ENCODE measurements around the gene COL4A4. TPM values are rescaled to one million over a fixed set of nuclear protein-coding genes. Genes with fewer than 3 reads are reported as not detected.
"Not testable (repeated sequence)": the region's sequence is repeated elsewhere in the genome, so short reads cannot be mapped to it uniquely, and the experiment has no call there.

The COL4A4 gene
- total and polyA plus RNA-seq, 7 experiments from 2014 or later: 0.08 to 0.39 (median 0.19) TPM; not detected in 3

DNA sequence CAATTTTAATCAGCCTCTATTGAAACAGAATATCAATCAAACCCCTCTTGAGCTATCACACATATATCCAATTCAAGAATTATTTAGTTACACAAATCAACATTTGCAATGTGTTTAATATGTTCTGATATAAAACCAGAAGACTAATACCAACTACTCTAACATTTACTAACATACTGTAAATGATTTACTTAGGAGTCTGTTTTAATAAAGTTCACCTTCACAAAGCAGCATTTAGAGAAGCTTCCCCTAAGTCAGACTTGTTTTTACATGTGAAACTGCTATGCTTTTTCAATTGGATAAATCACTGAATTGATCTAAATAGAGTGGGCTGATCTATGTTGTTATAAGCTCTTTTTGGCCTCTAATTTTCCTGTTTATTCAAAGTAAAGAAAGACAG is 18.8 kb upstream of the COL4A4 start:
- H3K36me3 ChIP-seq (ENCODE audit: control insufficient read depth in 2 of 3, insufficient read depth in 3 of 3, low read length in 3 of 3): no peaks in the 10 kb centered on the region
- H3K27me3 ChIP-seq (ENCODE audit: control insufficient read depth in 2 of 2, insufficient read depth in 2 of 2, low read length in 2 of 2): no peaks in the 10 kb centered on the region
- intact Hi-C loops (cut with micrococcal nuclease): no loop called here
- ChIA-PET POLR2A (no interaction called here), CTCF (no interaction called here)
- ATAC-seq: no peak
- H3K27ac ChIP-seq (ENCODE audit: low read depth, low read length): no peak overlapping the region
- peaks cover 0 to 3% (median 0%) of the 10 kb centered on the region in 11 donors for H3K9me3 Mint-ChIP-seq
- H3K27ac Mint-ChIP-seq: no peak overlapping the region
- H3K36me3 Mint-ChIP-seq: no peaks in the 10 kb centered on the region
- no peaks in the 10 kb centered on the region for H3K4me1 ChIP-seq (ENCODE audit: control insufficient read depth in 2 of 2, insufficient read depth in 2 of 2, low read length in 2 of 2)
- H3K4me3 ChIP-seq (ENCODE audit: low read length): no peak overlapping the region
- no peaks in the 10 kb centered on the region for H3K9me3 ChIP-seq (ENCODE audit: control insufficient read depth in 2 of 3, low read length in 3 of 3)
- DNase-seq: no peak
- no peaks in the 10 kb centered on the region for H3K4me1 Mint-ChIP-seq
- no peak overlapping the region for H3K4me3 Mint-ChIP-seq
- peaks cover 8 to 33% (median 14%) of the 10 kb centered on the region in 5 donors for H3K27me3 Mint-ChIP-seq

DNA sequence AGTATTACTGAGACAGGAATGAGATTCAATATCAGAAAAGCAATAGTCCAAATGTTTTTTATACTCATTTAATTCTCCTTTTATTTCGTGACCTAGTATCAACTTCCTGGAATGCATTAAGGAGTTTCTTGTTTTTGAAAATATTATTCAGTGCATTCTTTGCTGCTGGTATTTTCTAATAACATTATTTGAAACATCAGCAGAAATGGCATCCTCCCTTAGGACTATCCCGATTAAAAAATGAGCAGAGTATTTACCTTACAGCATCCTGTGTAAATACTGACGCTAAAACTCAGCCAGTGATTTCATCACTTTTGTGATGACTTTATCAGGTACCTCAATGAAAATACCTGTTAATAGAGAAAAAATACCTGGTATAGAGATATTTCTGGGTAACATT is 16.8 kb upstream of the COL4A4 start:
- Mint-ChIP-seq H3K4me1 (no peaks in the 10 kb centered on the region), H3K27me3 (peaks cover 0 to 19% (median 2%) of the 10 kb centered on the region in 5 donors), H3K9me3 (peaks cover 0 to under 1% (median 0%) of the 10 kb centered on the region in 11 donors), H3K27ac (no peak overlapping the region), H3K4me3 (no peak overlapping the region), H3K36me3 (no peaks in the 10 kb centered on the region)
- no peaks in the 10 kb centered on the region for H3K4me1 ChIP-seq (ENCODE audit: control insufficient read depth in 2 of 2, insufficient read depth in 2 of 2, low read length in 2 of 2)
- intact Hi-C loops (cut with micrococcal nuclease): no loop called here
- ChIA-PET POLR2A (no interaction called here), CTCF (no interaction called here)
- DNase-seq (no peak), ATAC-seq (no peak)
- no peaks in the 10 kb centered on the region for H3K36me3 ChIP-seq (ENCODE audit: control insufficient read depth in 2 of 3, insufficient read depth in 3 of 3, low read length in 3 of 3)
- H3K4me3 ChIP-seq (ENCODE audit: low read length): no peak overlapping the region
- no peaks in the 10 kb centered on the region for H3K9me3 ChIP-seq (ENCODE audit: control insufficient read depth in 2 of 3, low read length in 3 of 3)
- H3K27me3 ChIP-seq (ENCODE audit: control insufficient read depth in 2 of 2, insufficient read depth in 2 of 2, low read length in 2 of 2): no peaks in the 10 kb centered on the region
- no peak overlapping the region for H3K27ac ChIP-seq (ENCODE audit: low read depth, low read length)

- Mint-ChIP-seq H3K4me3 (no peak overlapping the region), H3K27ac (no peak overlapping the region), H3K9me3 (no peaks in the 10 kb centered on the region), H3K36me3 (no peaks in the 10 kb centered on the region), H3K27me3 (peaks cover 0 to 17% (median 2%) of the 10 kb centered on the region in 5 donors), H3K4me1 (no peaks in the 10 kb centered on the region)
- H3K4me1 ChIP-seq (ENCODE audit: control insufficient read depth in 2 of 2, insufficient read depth in 2 of 2, low read length in 2 of 2): no peaks in the 10 kb centered on the region
- ChIA-PET CTCF (no interaction called here), POLR2A (no interaction called here)
- no peaks in the 10 kb centered on the region for H3K27me3 ChIP-seq (ENCODE audit: control insufficient read depth in 2 of 2, insufficient read depth in 2 of 2, low read length in 2 of 2)
- no peaks in the 10 kb centered on the region for H3K9me3 ChIP-seq (ENCODE audit: control insufficient read depth in 2 of 3, low read length in 3 of 3)
- DNase-seq (no peak), ATAC-seq (no peak)
- intact Hi-C loops (cut with micrococcal nuclease): no loop called here
- H3K4me3 ChIP-seq (ENCODE audit: low read length): no peak overlapping the region
- no peak overlapping the region for H3K27ac ChIP-seq (ENCODE audit: low read depth, low read length)
- H3K36me3 ChIP-seq (ENCODE audit: control insufficient read depth in 2 of 3, insufficient read depth in 3 of 3, low read length in 3 of 3): no peaks in the 10 kb centered on the region
These were observed 16.1 kb upstream of the COL4A4 start for GRCh38 chr2:227179988-227180685.

GRCh38 chr2:227177592-227178336 is 13.8 kb upstream of the COL4A4 start:
- DNase-seq (no peak), ATAC-seq (no peak)
- Histone ChIP-seq H3K4me1 (ENCODE audit: control insufficient read depth in 2 of 2, insufficient read depth in 2 of 2, low read length in 2 of 2) (no peaks in the 10 kb centered on the region), H3K4me3 (ENCODE audit: low read length) (no peak overlapping the region), H3K9me3 (ENCODE audit: control insufficient read depth in 2 of 3, low read length in 3 of 3) (no peaks in the 10 kb centered on the region), H3K27me3 (ENCODE audit: control insufficient read depth in 2 of 2, insufficient read depth in 2 of 2, low read length in 2 of 2) (no peaks in the 10 kb centered on the region), H3K36me3 (ENCODE audit: control insufficient read depth in 2 of 3, insufficient read depth in 3 of 3, low read length in 3 of 3) (no peaks in the 10 kb centered on the region), H3K27ac (ENCODE audit: low read depth, low read length) (no peak overlapping the region)
- intact Hi-C loops (cut with micrococcal nuclease): no loop called here
- Mint-ChIP-seq H3K27ac (no peak overlapping the region), H3K4me1 (no peaks in the 10 kb centered on the region), H3K27me3 (peaks cover 0 to 16% (median 4%) of the 10 kb centered on the region in 5 donors), H3K9me3 (no peaks in the 10 kb centered on the region), H3K4me3 (no peak overlapping the region), H3K36me3 (no peaks in the 10 kb centered on the region)
- CTCF ChIA-PET: no interaction called here
- POLR2A ChIA-PET: no interaction called here

GRCh38 chr2:227171779-227172178 is 7.8 kb upstream of the COL4A4 start:
- peaks cover 0 to 12% (median 4%) of the 10 kb centered on the region in 11 donors for H3K9me3 Mint-ChIP-seq
- CTCF ChIA-PET; H3K4me3 Mint-ChIP-seq; H3K4me1 ChIP-seq (ENCODE audit: control insufficient read depth in 2 of 2, insufficient read depth in 2 of 2, low read length in 2 of 2); H3K4me1 Mint-ChIP-seq; intact Hi-C loops (cut with micrococcal nuclease); H3K9me3 ChIP-seq (ENCODE audit: control insufficient read depth in 2 of 3, low read length in 3 of 3); DNase-seq; H3K36me3 ChIP-seq (ENCODE audit: control insufficient read depth in 2 of 3, insufficient read depth in 3 of 3, low read length in 3 of 3); H3K27me3 ChIP-seq (ENCODE audit: control insufficient read depth in 2 of 2, insufficient read depth in 2 of 2, low read length in 2 of 2); POLR2A ChIA-PET; H3K27ac ChIP-seq (ENCODE audit: low read depth, low read length); ATAC-seq; H3K4me3 ChIP-seq (ENCODE audit: low read length); H3K27ac Mint-ChIP-seq; H3K36me3 Mint-ChIP-seq: not testable (repeated sequence)
- peaks cover 13 to 40% (median 30%) of the 10 kb centered on the region in 5 donors for H3K27me3 Mint-ChIP-seq

DNA sequence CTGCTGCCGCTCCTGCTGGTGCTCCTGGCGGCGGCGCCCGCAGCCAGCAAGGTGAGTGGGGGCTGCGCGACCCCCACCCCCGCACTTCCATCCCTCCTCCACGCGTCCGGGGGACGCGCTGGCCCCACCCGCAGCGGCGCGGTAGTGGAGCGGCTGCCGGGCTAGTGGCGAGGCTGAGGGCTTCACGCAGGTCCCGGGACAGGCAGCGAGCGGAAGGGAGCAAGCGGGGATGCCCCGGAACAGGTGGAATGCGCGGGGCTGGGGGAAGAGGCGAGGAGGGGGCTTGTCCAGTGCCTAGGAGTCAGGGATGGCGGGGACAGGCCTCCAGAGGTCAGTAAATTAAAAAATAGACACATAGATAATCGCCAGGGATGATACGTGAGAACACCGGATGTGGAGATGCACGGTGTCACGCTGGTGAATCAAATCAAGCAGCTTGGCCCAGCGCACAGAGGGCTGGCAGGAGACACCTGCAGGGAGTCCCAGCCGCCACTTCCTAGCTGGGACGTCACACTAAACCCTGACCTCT is 822 bp upstream of the COL4A4 start:
- H3K27me3 ChIP-seq (ENCODE audit: control insufficient read depth in 2 of 2, insufficient read depth in 2 of 2, low read length in 2 of 2): peaks cover 0 to 9% of the 10 kb centered on the region in 2 donors
- peak overlapping the region; percentile 18 to 79 (median 62) for H3K4me3 Mint-ChIP-seq
- H3K27ac Mint-ChIP-seq: no peak overlapping the region
- H3K36me3 Mint-ChIP-seq: peaks cover 0 to 2% (median 0%) of the 10 kb centered on the region in 5 donors
- H3K9me3 Mint-ChIP-seq: peaks cover 0 to 6% (median under 1%) of the 10 kb centered on the region in 11 donors
- intact Hi-C loops (cut with micrococcal nuclease): no loop called here
- H3K4me1 Mint-ChIP-seq: peaks cover 0 to 12% (median 9%) of the 10 kb centered on the region in 7 donors
- no peak overlapping the region for H3K4me3 ChIP-seq (ENCODE audit: low read length)
- ATAC-seq: no peak
- H3K27me3 Mint-ChIP-seq: peaks cover 62 to 73% (median 67%) of the 10 kb centered on the region in 5 donors
- ChIA-PET POLR2A (no interaction called here), CTCF (no interaction called here)
- DNase-seq: peak in 1 of 9 donors; percentile 1
- no peak overlapping the region for H3K27ac ChIP-seq (ENCODE audit: low read depth, low read length)
- no peaks in the 10 kb centered on the region for H3K9me3 ChIP-seq (ENCODE audit: control insufficient read depth in 2 of 3, low read length in 3 of 3)
- H3K4me1 ChIP-seq (ENCODE audit: control insufficient read depth in 2 of 2, insufficient read depth in 2 of 2, low read length in 2 of 2): no peaks in the 10 kb centered on the region
- no peaks in the 10 kb centered on the region for H3K36me3 ChIP-seq (ENCODE audit: control insufficient read depth in 2 of 3, insufficient read depth in 3 of 3, low read length in 3 of 3)
